H1 (cell line): ENCODE results near the gene KCNE3. TPM values are rescaled to one million over a fixed set of nuclear protein-coding genes. Genes with fewer than 3 reads are reported as not detected.

Experiments used
- NRF1 ChIP-seq: IDR thresholded peaks from 2 replicates; pipeline ENCODE4 v1.6.1; 2011; ENCODE audit warnings: mild to moderate bottlenecking, low read depth, low read length, improper control_type of control experiment
- polyA plus RNA-seq, 7 experiments: library from polyadenylated mRNA; depleted of rRNA in 3 of 7; stranded (reverse) in 5 of 7; unstranded in 2 of 7; fragments of >200 nt in 5 of 7; fragments of 200-250 nt in 2 of 7; gene quantifications; 1 replicate in 5 of 7; 2 replicates in 1 of 7; 4 replicates in 1 of 7; pipeline versions ENCODE4 v1.2.1 to v1.2.3, GENCODE V29; 2011 to 2013; ENCODE audit warnings: missing spikeins in 2 of 7, mixed read lengths in 2 of 7
- total RNA-seq: library from RNA; stranded (reverse); fragmentation: NEBNext Ultra II Directional; extraction: Animal tissue kit (Norgen Biotek cat#: 25700); gene quantifications from 2 replicates; pipeline ENCODE4 v1.2.1, GENCODE V29; 2021
- TF ChIP-seq, protein P1 (sequence below): fragments of 300-600 bp; sonication (generic); IDR thresholded peaks from 2 replicates; pipeline ENCODE4 v1.7.1; 2012; ENCODE audit warnings: low read length, moderate library complexity, mild to moderate bottlenecking, inconsistent platforms; ENCODE audit not compliant: insufficient replicate concordance

KCNE3 gene
- total and polyA plus RNA-seq, 2 of the 8 experiments (the other 6 are each of a cell fraction or from before 2014, with no cell fraction given), result 1.9 to 3.5 TPM

DNA sequence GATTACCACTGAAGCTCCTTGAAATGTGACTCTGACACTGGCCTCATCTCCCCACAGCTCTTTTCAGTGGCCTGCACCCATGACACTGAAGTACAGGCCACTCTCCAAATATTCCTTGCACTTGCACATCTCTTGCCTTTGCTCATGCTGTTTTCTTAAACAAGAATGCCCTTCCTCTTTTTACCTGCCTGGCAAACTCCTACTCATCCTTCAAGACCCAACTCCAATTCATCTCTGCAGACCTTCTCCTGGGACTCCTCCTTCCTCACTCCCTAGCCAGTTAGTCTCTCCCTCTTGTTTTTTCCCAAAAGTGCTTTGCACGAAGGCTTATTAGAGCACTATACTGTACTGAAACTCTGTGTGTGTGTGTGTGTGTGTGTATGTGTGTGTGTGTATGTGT is 2.6 kb downstream of the KCNE3 start (continued):
- TF ChIP-seq, protein P1, sequence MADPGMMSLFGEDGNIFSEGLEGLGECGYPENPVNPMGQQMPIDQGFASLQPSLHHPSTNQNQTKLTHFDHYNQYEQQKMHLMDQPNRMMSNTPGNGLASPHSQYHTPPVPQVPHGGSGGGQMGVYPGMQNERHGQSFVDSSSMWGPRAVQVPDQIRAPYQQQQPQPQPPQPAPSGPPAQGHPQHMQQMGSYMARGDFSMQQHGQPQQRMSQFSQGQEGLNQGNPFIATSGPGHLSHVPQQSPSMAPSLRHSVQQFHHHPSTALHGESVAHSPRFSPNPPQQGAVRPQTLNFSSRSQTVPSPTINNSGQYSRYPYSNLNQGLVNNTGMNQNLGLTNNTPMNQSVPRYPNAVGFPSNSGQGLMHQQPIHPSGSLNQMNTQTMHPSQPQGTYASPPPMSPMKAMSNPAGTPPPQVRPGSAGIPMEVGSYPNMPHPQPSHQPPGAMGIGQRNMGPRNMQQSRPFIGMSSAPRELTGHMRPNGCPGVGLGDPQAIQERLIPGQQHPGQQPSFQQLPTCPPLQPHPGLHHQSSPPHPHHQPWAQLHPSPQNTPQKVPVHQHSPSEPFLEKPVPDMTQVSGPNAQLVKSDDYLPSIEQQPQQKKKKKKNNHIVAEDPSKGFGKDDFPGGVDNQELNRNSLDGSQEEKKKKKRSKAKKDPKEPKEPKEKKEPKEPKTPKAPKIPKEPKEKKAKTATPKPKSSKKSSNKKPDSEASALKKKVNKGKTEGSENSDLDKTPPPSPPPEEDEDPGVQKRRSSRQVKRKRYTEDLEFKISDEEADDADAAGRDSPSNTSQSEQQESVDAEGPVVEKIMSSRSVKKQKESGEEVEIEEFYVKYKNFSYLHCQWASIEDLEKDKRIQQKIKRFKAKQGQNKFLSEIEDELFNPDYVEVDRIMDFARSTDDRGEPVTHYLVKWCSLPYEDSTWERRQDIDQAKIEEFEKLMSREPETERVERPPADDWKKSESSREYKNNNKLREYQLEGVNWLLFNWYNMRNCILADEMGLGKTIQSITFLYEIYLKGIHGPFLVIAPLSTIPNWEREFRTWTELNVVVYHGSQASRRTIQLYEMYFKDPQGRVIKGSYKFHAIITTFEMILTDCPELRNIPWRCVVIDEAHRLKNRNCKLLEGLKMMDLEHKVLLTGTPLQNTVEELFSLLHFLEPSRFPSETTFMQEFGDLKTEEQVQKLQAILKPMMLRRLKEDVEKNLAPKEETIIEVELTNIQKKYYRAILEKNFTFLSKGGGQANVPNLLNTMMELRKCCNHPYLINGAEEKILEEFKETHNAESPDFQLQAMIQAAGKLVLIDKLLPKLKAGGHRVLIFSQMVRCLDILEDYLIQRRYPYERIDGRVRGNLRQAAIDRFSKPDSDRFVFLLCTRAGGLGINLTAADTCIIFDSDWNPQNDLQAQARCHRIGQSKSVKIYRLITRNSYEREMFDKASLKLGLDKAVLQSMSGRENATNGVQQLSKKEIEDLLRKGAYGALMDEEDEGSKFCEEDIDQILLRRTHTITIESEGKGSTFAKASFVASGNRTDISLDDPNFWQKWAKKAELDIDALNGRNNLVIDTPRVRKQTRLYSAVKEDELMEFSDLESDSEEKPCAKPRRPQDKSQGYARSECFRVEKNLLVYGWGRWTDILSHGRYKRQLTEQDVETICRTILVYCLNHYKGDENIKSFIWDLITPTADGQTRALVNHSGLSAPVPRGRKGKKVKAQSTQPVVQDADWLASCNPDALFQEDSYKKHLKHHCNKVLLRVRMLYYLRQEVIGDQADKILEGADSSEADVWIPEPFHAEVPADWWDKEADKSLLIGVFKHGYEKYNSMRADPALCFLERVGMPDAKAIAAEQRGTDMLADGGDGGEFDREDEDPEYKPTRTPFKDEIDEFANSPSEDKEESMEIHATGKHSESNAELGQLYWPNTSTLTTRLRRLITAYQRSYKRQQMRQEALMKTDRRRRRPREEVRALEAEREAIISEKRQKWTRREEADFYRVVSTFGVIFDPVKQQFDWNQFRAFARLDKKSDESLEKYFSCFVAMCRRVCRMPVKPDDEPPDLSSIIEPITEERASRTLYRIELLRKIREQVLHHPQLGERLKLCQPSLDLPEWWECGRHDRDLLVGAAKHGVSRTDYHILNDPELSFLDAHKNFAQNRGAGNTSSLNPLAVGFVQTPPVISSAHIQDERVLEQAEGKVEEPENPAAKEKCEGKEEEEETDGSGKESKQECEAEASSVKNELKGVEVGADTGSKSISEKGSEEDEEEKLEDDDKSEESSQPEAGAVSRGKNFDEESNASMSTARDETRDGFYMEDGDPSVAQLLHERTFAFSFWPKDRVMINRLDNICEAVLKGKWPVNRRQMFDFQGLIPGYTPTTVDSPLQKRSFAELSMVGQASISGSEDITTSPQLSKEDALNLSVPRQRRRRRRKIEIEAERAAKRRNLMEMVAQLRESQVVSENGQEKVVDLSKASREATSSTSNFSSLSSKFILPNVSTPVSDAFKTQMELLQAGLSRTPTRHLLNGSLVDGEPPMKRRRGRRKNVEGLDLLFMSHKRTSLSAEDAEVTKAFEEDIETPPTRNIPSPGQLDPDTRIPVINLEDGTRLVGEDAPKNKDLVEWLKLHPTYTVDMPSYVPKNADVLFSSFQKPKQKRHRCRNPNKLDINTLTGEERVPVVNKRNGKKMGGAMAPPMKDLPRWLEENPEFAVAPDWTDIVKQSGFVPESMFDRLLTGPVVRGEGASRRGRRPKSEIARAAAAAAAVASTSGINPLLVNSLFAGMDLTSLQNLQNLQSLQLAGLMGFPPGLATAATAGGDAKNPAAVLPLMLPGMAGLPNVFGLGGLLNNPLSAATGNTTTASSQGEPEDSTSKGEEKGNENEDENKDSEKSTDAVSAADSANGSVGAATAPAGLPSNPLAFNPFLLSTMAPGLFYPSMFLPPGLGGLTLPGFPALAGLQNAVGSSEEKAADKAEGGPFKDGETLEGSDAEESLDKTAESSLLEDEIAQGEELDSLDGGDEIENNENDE, result no peak
- TF ChIP-seq NRF1, result no peak
